Endodermal cell (in vitro differentiated cells): Measurements from ENCODE around the gene PM20D2. TPM values are rescaled to one million over a fixed set of nuclear protein-coding genes. Genes with fewer than 3 reads are reported as not detected.
A peak's percentile ranks its signal among the peaks of the same experiment; 100 is the strongest.

ENCODE experiments used
- DNase-seq: peaks from one replicate; pipeline ENCODE4 v3.0.0-alpha.2; 2017
- H3K27ac ChIP-seq: 2 replicates; pipeline ENCODE4 v1.5.1; 2013; ENCODE audit warnings: mild to moderate bottlenecking, low read depth, low read length, moderate library complexity
- H3K27me3 ChIP-seq: 2 replicates; pipeline ENCODE4 v1.6.1; 2013; ENCODE audit warnings: mild to moderate bottlenecking, low read length, moderate library complexity; ENCODE audit not compliant: insufficient read depth, control insufficient read depth, poor library complexity, severe bottlenecking
- H3K36me3 ChIP-seq: 2 replicates; pipeline ENCODE4 v1.7.0; 2013; ENCODE audit warnings: mild to moderate bottlenecking, low read length, moderate library complexity; ENCODE audit not compliant: control insufficient read depth, insufficient read depth
- H3K4me1 ChIP-seq: one replicate; pipeline ENCODE4 v1.7.0; 2013; ENCODE audit warnings: low read length; ENCODE audit not compliant: control insufficient read depth, insufficient read depth
- H3K4me3 ChIP-seq: 2 replicates; pipeline ENCODE4 v1.5.1; 2013; ENCODE audit warnings: mild to moderate bottlenecking, low read length, moderate library complexity
- H3K9ac ChIP-seq: 2 replicates; pipeline ENCODE4 v1.6.1; 2013; ENCODE audit warnings: mild to moderate bottlenecking, low read length, moderate library complexity; ENCODE audit not compliant: poor library complexity, severe bottlenecking; ENCODE audit errors: extremely low read depth
- H3K9me3 ChIP-seq: 2 replicates; pipeline ENCODE4 v1.6.1; 2013; ENCODE audit warnings: mild to moderate bottlenecking, low read length, moderate library complexity; ENCODE audit not compliant: control insufficient read depth
- H3K27ac Mint-ChIP-seq: 2 replicates; pipeline ENCODE4 v1.8.0; 2020; ENCODE audit warnings: mixed read lengths
- H3K27me3 Mint-ChIP-seq: 2 replicates; pipeline ENCODE4 v1.8.0; 2021; ENCODE audit warnings: mild to moderate bottlenecking, mixed read lengths; ENCODE audit not compliant: insufficient read depth
- H3K36me3 Mint-ChIP-seq: 2 replicates; pipeline ENCODE4 v1.8.0; 2020; ENCODE audit warnings: low read depth, mixed read lengths
- H3K4me1 Mint-ChIP-seq: 2 replicates; pipeline ENCODE4 v1.8.0; 2020; ENCODE audit warnings: mixed read lengths
- H3K4me3 Mint-ChIP-seq: 2 replicates; pipeline ENCODE4 v1.8.0; 2020; ENCODE audit warnings: mild to moderate bottlenecking, moderate library complexity, mixed read lengths
- H3K9me3 Mint-ChIP-seq: 2 replicates; pipeline ENCODE4 v1.8.0; 2020; ENCODE audit warnings: mild to moderate bottlenecking, mixed read lengths
- WGBS, 2 experiments: methylation state at CpG; one replicate each; pipeline versions ENCODE4 v1.1.5 to v1.1.7; 2013; ENCODE audit warnings: missing lambda C conversion rate in 2 of 2, mixed read lengths in 1 of 2; ENCODE audit not compliant: insufficient coverage in 1 of 2, insufficient read length in 1 of 2; 5-methylcytosine and 5-hydroxymethylcytosine counted together
- long read RNA-seq, 4 experiments: library from polyadenylated mRNA in 2 of 4; library from RNA in 1 of 4; library from capped mRNA in 1 of 4; stranded (forward) in 3 of 4; unstranded in 1 of 4; transcript quantifications; one replicate each; pipeline ENCODE4 v2.0.0, GENCODE V29; 2020 to 2021; ENCODE audit warnings: inconsistent platforms in 1 of 4
- polyA plus RNA-seq, 2 experiments: library from polyadenylated mRNA; stranded (reverse); fragments of 50-300 nt; gene quantifications; one replicate each; pipeline ENCODE4 v1.2.3, GENCODE V29; 2013
- total RNA-seq, 2 donors: library from RNA; stranded (reverse); fragmentation: NEBNext Ultra II Directional in 1 of 2; extraction: Animal tissue kit (Norgen Biotek cat#: 25700) in 1 of 2; gene quantifications; 2 replicates in 1 of 2; 3 replicates in 1 of 2; pipeline ENCODE4 v1.2.1, GENCODE V29; 2021
- TF ChIP-seq, protein P1 (sequence below): fragments of 200-600 bp; sonication (generic); conservative IDR thresholded peaks from 2 replicates; pipeline ENCODE4 v1.5.0; 2021; ENCODE audit warnings: antibody characterized with exemption, mild to moderate bottlenecking

Gene PM20D2, protein sequence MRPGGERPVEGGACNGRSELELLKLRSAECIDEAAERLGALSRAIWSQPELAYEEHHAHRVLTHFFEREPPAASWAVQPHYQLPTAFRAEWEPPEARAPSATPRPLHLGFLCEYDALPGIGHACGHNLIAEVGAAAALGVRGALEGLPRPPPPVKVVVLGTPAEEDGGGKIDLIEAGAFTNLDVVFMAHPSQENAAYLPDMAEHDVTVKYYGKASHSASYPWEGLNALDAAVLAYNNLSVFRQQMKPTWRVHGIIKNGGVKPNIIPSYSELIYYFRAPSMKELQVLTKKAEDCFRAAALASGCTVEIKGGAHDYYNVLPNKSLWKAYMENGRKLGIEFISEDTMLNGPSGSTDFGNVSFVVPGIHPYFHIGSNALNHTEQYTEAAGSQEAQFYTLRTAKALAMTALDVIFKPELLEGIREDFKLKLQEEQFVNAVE
- 1 to 10 TPM; 5.1 to 8.5 TPM for total RNA-seq
- 6.7 TPM for polyA plus RNA-seq (2013, experiment 1 of 2)
- 7.2 TPM for polyA plus RNA-seq (2013, experiment 2 of 2)
- long read RNA-seq, experiment 1, partial matches to known transcripts: 6 of 6 reads
- long read RNA-seq, experiment 1, other reads (novel, unspliced or antisense): 0 of 6 reads
- long read RNA-seq, experiment 2, full-length matches to known transcripts: 8 of 44 reads
- long read RNA-seq, experiment 2, partial matches to known transcripts: 1 of 44 reads
- long read RNA-seq, experiment 2, other reads (novel, unspliced or antisense): 35 of 44 reads
- long read RNA-seq, experiment 3, full-length matches to known transcripts: 8 of 12 reads
- long read RNA-seq, experiment 3, partial matches to known transcripts: 0 of 12 reads
- long read RNA-seq, experiment 3, other reads (novel, unspliced or antisense): 4 of 12 reads
- long read RNA-seq, experiment 4, partial matches to known transcripts: 0 of 4 reads
- long read RNA-seq, experiment 4, other reads (novel, unspliced or antisense): 4 of 4 reads

DNA sequence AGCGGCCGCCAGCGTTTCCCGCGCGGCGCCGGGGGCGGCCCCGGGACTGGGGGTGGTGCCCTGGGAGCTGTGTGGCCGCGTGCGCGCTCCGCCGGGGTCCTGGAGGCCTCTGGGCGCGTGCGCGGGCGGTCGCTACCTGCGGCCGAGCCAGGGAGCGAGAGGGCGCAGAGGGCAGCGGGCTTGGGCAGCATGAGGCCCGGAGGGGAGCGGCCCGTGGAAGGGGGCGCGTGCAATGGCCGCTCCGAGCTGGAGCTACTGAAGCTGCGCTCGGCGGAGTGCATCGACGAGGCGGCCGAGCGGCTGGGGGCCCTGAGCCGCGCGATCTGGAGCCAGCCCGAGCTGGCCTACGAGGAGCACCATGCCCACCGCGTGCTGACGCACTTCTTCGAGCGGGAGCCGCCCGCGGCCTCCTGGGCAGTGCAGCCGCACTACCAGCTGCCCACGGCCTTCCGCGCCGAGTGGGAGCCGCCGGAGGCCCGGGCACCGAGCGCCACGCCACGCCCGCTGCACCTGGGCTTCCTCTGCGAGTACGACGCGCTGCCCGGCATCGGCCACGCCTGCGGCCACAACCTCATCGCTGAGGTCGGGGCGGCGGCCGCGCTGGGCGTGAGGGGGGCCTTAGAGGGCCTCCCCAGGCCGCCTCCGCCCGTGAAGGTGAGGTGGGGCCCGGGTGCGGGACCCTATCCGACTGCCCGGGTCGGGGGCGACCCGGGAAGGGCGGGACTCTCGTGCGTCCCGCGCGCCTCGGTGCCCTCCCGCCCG lies at the start of gene PM20D2:
Gene PM20D2, plus strand, starts transcription at position 100 of the 762 bp plus-strand sequence. Its CDS starts 90 bp downstream, at position 190.
- Histone ChIP-seq H3K36me3 (no peaks in the 10 kb centered on the region), H3K4me3 (peak within 1 kb of the TSS; percentile 78), H3K9me3 (no peaks in the 10 kb centered on the region), H3K9ac (no peak within 1 kb of the TSS), H3K27ac (no peak within 1 kb of the TSS), H3K4me1 (no peaks in the 10 kb centered on the region), H3K27me3 (peaks cover 43% of the 10 kb centered on the region)
- peaks cover 2% of the 10 kb centered on the region for H3K9me3 Mint-ChIP-seq
- no peak within 1 kb of the TSS for H3K27ac Mint-ChIP-seq
- TF ChIP-seq, protein P1, sequence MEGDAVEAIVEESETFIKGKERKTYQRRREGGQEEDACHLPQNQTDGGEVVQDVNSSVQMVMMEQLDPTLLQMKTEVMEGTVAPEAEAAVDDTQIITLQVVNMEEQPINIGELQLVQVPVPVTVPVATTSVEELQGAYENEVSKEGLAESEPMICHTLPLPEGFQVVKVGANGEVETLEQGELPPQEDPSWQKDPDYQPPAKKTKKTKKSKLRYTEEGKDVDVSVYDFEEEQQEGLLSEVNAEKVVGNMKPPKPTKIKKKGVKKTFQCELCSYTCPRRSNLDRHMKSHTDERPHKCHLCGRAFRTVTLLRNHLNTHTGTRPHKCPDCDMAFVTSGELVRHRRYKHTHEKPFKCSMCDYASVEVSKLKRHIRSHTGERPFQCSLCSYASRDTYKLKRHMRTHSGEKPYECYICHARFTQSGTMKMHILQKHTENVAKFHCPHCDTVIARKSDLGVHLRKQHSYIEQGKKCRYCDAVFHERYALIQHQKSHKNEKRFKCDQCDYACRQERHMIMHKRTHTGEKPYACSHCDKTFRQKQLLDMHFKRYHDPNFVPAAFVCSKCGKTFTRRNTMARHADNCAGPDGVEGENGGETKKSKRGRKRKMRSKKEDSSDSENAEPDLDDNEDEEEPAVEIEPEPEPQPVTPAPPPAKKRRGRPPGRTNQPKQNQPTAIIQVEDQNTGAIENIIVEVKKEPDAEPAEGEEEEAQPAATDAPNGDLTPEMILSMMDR: no peak
- no peaks in the 10 kb centered on the region for H3K36me3 Mint-ChIP-seq
- H3K4me1 Mint-ChIP-seq: no peaks in the 10 kb centered on the region
- H3K4me3 Mint-ChIP-seq: peak within 1 kb of the TSS; percentile 52
- H3K27me3 Mint-ChIP-seq: peaks cover 74% of the 10 kb centered on the region
- WGBS, 2 experiments: 0 to 1% methylated on average over 49 to 102 of the region's 102 CpGs
- DNase-seq: peak; percentile 84

DNA sequence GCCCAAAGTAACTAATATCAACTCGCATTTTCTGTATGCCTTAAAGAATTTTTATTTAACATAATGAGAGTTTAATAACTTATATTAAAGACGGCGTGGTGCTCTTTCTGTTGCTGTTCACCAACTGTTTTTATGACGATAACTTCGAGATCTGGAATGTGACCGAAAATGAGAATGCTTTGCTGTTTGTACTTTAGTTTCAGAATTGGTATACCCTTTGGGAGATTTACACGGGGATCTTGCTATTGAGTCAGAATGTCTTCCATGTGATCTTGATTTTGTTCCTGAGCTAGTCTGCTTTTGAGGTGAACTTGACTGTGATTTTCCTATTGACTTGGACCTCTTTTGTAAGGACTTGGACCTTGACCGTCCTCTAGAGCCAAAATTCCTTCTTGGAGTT lies 47.4 kb upstream of the PM20D2 start:
- peaks cover 13% of the 10 kb centered on the region for H3K36me3 Mint-ChIP-seq
- Histone ChIP-seq H3K27me3 (no peaks in the 10 kb centered on the region), H3K9me3 (no peaks in the 10 kb centered on the region), H3K27ac (no peak overlapping the region), H3K9ac (no peak overlapping the region), H3K4me1 (no peaks in the 10 kb centered on the region), H3K4me3 (no peak overlapping the region), H3K36me3 (peaks cover 16% of the 10 kb centered on the region)
- 92 to 93% methylated on average over 7 to 8 of the region's 8 CpGs for WGBS, 2 experiments
- DNase-seq: no peak
- TF ChIP-seq, protein P1: no peak
- H3K9me3 Mint-ChIP-seq: no peaks in the 10 kb centered on the region
- H3K27me3 Mint-ChIP-seq: no peaks in the 10 kb centered on the region
- no peak overlapping the region for H3K27ac Mint-ChIP-seq
- no peaks in the 10 kb centered on the region for H3K4me1 Mint-ChIP-seq
- no peak overlapping the region for H3K4me3 Mint-ChIP-seq

- H3K4me1 Mint-ChIP-seq: no peaks in the 10 kb centered on the region
- H3K27me3 Mint-ChIP-seq: no peaks in the 10 kb centered on the region
- no peak overlapping the region for H3K27ac ChIP-seq
- no peak for DNase-seq
- TF ChIP-seq, protein P1: no peak
- H3K27ac Mint-ChIP-seq: no peak overlapping the region
- H3K36me3 ChIP-seq: peaks cover 28% of the 10 kb centered on the region
- H3K9me3 ChIP-seq: peaks cover 2% of the 10 kb centered on the region
- WGBS, 2 experiments: 94 to 97% methylated on average over 2 of the region's 2 CpGs
- H3K4me3 ChIP-seq: no peak overlapping the region
- no peaks in the 10 kb centered on the region for H3K4me1 ChIP-seq
- no peak overlapping the region for H3K9ac ChIP-seq
- peaks cover 28% of the 10 kb centered on the region for H3K36me3 Mint-ChIP-seq
- no peak overlapping the region for H3K4me3 Mint-ChIP-seq
- no peaks in the 10 kb centered on the region for H3K27me3 ChIP-seq
- H3K9me3 Mint-ChIP-seq: no peaks in the 10 kb centered on the region
Measured at GRCh38 chr6:89100114-89100513, 45.7 kb upstream of the PM20D2 start.
